ENCODE measurements around the gene ZNF484.
"Not testable (repeated sequence)": the region's sequence is repeated elsewhere in the genome, so short reads cannot be mapped to it uniquely, and the experiment has no call there.

ZNF484 gene

DNA sequence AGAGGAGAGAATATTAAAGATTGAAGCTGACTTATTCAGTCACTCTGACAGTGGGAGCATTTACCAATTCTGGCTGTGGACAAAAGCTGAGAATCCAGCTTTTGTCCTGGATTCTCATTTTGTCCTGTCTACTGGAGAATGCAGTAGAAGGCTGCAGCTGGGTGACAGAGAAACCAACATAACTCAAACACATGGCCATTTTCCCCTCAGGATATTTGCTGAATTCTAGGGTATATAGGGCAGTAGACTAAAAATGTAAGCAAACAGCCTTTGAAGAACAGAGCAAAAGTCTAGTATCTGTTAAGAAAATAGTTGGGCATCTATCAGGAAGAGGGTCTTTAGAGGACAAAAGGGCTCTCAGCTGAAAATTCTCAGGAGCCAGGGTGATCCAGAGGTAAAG is 20.6 kb downstream of the ZNF484 start:
- no peak for DNase-seq

DNA sequence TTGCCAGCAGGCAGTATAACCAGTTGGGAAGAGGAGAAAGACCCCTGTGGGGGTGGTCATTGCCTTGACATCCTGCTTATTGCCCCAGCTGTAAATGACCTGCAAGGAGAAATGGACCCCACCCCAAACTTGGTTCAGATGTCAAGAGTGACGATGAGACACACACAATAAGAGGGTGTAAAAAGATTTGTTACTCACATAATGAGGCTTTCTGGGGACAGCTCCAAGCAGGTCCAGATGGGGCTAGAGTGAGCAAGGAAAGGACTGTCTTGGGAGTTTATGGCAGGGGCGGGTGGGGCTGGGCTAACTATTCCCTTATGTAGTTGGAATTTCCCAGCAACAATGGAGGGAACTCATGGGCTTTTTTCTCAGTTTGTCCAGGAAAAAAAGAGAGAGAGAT is 24.1 kb downstream of the ZNF484 start:
- no peak for DNase-seq

DNA sequence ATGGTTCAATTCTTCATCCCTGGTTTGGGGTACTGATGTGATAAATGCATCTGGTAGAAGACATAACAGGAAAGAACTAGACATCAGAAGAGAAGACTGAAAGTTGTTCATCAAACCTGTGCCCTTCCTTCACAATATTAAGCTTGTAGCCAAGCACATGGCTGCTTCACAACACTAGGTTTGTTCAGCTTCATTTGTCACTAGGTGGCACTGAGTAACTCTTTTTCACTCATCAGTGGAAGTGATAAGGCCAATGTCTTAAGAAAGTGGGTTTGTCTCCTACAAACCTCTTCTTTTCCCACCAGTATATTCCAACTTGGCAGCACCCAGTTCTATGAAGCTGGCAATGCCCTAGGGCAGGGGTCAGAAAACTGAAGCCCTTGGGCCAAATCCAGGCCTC is 26.9 kb downstream of the ZNF484 start:
- no peak for DNase-seq

DNA sequence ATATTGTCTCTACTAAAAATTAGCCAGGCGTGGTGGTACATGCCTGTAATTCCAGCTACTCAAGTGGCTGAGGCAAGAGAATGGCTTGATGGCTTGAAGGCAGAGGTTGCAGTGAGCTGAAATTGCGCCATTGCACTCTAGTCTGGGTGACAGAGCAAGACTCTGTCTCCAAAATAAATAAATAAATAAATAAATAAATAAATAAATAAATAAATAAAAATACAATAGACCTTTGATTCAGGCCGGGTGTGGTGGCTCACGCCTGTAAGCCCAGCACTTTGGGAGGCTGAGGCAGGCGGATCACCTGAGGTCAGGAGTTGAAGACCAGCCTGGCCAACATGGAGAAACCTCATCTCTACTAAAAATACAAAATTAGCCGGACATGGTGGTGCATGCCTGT is 29.1 kb downstream of the ZNF484 start:
- DNase-seq: not testable (repeated sequence)

DNA sequence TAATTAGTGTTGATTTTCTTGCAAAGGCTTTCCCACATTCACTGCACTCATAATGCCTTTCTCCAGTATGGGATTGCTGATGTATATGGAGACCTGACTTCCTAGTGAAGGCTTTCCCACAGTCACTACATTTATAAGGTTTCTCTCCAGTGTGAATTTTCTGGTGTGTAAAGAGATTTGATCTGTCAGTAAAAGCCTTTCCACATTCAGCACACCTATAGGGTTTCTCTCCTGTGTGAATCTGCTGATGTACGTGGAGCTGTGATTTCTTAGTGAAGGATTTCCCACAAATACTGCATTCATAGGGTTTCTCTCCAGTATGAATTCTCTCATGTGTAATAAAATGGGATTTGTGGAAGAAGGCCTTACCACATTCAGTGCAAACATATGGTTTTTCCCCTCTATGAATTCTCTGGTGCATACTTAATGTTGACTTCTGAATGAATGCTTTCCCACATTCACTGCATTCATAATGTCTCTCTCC is 31.1 kb downstream of the ZNF484 start:
- DNase-seq: no peak

DNA sequence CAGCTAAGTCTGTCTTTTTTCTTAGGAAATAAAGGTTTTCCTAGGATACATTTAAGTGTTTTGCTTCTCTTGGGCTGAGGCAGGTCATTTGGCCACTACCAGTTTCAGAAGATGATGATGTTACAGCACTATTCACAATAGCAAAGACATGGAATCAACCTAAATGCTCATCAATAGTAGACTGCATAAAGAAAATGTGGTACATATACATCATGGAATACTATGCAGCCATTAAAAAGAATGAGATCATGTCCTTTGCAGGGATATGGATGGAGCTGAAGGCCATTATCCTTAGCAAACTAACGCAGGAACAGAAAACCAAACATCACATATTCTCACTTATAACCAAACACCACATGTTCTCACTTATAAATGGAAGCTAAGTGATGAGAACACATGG is 39.4 kb downstream of the ZNF484 start:
- DNase-seq: not testable (repeated sequence)

DNA sequence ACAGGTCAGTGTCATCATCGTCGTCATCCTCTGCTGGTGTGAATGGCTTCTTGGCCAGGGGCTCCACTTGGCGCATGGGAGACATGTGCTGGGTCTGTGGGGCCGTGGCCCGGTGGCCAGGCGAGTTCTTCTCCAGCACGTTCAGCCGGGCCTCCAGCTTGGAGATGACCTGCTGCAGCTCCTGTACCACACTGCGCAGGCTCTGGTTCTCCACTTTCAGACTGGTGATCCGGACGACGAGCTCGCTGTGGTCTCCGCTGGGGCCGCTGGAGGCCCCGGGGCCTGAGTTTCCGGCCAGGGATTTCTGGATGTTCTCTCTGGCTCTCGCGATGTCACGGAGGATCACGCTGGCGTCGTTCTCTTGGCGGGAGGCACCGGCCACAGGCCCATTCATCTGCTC is 40.6 kb downstream of the ZNF484 start:
- DNase-seq: no peak

DNA sequence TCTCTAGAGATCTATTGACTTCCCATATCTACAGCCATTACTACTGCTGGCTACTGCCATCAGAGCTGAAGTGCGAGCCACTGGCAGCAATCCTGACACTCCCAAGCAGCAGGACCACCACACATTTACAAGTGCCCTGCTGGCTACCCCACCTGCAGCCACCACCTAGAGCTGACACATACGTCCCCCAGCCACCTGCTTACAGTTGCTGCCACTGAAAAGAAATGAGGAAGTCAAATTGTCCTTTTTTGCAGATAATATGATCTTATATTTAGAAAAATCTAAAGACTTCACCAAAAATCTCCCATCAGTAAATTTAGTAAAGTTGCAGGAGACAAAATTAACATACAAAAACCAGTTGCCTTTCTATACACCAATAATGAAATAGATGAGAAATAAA is 48.4 kb downstream of the ZNF484 start:
- no peak for DNase-seq

DNA sequence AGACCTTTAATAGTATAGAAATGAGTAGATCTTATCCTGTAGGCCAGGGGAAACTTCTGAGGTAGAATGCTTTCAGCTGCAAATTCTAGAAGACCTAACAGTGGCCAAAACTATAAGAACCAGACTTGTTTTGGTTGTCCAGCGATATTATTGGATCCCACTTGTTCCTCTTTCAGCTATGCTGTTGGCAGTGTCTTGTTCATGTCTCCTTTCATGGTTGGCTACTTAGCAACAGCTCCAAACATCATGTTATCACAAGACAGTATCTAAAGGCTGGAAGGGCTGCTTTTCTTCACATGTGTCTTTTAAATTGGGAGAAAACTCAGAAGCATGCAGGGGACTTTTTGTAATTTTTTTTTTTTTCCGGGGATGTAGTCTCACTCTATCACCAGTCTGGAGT is 52.8 kb downstream of the ZNF484 start:
- DNase-seq: not testable (repeated sequence)

DNA sequence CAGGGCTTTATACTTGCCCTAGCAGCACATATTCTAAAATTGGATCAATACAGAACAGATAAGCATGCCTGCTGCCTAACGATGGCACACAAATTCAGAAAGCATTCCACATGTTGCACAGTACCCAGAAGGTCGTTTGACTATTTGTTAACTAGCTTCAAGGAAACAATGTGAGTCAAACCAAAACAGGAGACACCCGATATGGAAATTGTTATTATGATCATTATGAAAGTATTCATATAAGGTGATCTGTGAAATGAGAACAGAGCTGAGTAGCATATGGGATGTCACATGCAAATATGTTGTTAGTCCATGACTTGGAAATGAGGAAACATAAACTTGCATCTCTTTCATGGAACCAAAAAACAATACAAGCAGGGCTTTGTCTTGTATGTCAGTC is 56.9 kb downstream of the ZNF484 start:
- DNase-seq: no peak

DNA sequence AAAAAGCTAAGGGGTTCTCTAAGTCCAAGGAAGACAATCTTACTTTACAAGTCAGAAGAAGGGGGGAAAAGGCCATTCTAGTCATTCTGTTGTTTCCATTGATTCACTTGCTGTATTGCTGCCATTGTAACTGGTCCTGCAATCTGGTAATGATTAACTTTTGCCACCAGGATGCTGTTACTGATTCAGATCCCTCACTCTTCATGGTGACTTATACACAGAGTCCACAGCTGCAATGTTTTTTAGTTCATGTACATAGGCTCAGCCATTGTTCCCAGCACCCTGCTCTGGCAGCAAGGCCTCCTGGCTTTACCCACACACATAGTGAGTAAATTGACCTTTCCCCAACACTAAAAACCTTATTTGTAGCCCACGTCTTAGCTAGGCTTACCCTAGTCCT is 57.9 kb downstream of the ZNF484 start:
- DNase-seq: not testable (repeated sequence)

DNA sequence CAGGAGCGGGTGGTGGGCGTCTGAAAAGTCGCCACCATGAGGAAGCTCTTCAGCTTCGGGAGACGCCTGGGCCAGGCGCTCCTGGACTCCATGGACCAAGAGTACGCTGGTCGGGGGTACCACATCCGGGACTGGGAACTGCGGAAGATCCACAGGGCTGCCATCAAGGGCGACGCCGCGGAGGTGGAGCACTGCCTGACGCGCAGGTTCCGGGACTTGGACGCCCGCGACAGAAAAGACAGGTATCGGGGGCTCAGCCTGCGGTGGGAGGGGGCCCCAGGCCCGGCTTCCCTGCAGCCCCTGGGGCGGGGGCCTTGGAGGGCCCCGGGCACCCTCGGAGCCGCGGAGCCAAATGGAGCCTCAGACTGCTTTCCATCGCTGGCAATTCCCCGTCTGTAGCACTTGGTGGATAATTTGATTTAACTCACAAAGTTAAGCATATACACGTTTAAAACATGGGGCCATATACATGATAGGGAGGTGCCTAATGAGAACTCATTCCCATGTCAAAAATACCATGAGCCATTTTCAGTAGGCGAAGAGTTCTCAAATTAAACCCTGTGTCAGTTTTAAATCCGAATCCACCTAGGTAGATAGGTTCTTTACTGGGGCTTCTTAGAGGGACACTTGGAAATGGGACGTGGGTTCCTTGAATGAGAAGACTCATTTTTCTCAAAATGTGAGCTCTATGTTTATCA is 68.1 kb downstream of the ZNF484 start:
- DNase-seq: not testable (repeated sequence)

DNA sequence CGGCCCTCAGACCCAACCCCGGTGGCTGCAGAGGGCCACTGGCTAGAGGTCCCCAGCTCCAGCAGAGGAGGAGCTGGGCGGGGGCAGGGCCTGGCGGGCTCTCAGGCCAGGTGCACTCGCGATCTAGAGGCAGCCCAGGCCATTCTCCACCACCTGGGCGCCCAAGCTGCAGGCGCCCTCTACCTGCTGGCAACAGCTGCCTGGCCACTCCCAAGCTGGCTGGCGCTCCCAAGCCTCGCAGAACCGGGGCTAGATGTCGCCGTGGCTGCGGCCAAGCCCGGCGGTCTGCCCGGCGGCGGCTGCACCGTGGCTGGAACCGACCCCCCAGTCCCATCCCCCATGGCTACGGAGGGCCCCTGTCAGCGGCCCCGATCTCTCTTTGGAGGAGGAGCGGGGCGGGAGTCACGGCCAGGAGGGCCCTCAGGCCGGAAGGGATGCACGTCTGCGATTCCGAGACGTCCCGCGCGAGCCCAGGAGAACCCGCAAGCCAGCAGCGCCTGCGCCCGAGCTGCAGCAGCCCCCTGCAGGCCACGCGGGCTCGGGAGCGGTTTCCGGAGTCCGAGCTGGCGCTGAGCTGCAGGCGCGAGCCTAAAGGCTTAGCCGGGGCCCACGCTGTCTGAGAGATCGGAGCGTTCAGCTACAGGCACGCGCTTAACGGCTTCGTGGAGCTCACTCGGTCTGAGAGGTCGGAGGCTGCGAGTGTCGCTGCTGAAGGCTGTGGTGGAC is 68.9 kb downstream of the ZNF484 start:
- peak; percentile 16 for DNase-seq

DNA sequence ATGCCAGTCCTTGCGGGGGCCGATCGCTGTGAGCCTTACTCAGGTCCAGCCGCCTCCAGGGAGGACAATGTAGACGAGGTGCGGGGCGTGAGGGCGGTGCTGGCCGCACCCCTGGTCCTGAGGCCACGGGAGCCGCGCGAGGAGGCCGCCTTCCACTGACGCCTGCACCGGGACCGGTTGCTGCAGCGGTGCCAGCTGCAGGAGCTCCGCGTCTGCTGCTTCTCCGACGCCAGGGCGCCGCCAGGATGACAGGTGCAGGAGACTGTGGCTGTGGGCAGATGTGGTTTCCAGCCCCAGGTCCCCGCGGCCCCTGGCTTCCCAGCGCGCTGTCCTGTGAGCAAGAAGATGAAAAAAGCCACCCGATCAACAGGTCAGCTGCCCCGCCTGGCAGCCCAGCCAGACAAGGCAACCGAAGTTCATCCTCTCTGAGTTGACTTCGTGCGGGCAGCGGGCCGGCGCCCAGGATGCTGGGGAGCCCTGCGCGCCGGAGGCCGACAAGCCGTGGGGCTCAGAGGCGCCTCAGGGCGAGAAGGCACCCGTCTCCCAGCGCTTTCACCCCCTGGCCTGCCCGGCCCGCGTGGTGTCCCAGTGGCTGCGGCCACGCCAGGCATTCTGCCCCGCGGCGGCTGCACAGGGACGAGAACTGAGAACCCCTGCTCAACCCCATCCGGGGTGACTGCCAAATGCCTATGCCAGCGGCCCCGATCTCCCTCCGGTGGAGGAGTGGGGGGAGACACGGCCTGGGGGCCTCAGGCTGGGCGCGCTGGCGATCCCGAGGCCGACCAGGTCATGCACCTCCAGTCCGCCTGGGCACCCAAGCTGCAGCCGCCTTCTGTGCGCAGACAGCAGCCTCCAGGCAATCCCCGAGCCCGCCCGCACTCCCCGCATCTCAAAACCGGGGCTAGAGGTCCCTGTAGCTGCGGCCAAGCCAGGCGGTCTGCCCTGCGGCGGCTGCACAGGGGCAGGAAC is 69.8 kb downstream of the ZNF484 start:
- DNase-seq: peak; percentile 18

DNA sequence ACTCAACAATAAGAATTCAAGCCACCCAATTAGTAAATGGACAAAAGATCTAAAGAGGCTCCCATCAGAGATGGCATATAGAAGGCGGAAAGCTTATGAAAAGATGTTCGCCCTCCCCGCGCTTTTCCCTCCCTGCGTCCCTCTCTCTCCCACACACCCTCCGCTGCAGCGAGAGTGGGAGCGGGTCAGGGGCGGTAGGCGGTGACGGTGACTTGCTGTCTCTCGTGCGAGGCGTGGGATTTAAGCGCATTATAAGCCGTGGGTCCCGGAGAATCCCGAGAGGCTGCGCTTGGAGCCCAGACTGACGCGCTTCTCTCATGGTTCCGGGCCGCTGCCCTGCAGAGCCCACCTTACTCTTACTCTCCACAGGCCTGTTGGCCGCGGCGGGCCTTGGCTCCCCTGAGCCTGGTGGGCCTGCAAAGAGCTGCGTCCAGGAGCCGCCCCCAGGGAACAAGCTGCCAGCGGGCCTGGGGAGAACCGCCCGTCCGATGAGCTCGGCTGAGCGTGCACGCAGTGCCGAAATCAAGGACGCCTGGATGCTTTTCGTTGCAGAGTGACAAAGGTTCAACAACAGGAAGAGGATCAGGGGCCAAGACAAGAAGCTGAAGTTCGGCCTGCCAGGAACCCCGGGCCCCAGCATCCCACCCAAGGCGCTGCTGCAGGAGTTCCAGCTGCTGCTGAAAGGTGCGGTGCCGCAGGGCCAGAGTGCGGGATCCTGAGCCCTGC is 70.6 kb downstream of the ZNF484 start:
- no peak for DNase-seq

DNA sequence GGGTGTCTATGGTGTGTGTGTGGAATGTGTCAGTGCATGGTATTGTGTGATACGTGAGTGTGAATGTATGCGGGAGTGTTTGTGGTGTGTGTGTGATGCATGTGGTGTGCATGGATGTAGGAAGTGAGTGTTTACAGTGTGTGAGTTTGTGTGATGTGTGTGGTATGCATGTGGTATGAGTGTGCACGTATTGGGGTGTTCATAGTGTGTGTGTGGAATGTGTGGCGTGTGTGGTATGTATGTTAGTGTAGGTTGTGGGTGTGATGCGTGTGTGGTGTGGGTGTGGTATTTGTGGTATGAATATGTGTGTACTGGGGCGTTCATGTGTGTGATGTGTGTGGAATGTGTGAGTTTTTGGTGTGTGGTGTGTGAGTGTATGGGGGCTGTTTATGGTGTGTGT is 73.1 kb downstream of the ZNF484 start:
- no peak for DNase-seq

DNA sequence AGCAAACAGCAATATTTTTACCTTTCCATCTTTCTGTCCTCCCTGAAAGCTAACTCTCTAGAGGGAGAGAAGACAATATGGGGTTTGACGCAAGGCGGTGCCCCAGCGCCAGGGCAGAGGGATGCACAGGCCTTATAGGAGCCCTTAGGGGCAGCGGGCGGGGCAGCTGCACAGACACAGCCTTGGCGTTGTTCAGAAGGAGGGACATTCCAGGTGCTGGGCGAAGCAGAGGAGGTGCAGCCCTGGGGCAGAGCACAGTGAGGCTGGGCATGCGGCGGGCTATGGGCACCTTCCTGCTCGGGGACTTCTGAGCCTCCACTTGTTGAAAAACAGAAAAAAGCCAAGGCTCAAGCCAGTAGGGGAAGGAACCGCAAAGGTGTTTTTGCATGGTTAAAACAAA is 79.5 kb downstream of the ZNF484 start:
- DNase-seq: no peak

DNA sequence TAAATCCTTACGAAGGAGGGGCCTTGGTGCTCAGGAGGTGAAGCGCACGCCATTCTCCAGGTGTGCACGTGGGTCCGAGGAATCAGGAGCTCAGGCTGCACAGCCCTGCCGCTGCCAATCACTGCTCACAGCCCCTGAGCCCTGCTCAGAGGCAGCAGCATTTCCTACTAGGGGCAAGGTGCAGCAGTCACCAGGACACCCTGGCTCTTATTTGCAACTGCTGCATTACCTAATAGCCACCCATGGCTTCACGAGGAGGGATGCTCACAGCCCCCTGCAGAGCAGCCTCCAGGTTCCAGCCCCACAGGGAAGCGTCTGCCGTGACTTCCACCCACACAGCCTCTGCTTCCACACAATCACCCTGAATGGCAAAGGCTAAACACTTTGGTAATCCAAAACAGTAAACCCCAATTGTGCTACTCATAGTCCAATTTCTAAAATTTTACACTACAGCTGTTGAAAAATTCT is 81.5 kb downstream of the ZNF484 start:
- not testable (repeated sequence) for DNase-seq

DNA sequence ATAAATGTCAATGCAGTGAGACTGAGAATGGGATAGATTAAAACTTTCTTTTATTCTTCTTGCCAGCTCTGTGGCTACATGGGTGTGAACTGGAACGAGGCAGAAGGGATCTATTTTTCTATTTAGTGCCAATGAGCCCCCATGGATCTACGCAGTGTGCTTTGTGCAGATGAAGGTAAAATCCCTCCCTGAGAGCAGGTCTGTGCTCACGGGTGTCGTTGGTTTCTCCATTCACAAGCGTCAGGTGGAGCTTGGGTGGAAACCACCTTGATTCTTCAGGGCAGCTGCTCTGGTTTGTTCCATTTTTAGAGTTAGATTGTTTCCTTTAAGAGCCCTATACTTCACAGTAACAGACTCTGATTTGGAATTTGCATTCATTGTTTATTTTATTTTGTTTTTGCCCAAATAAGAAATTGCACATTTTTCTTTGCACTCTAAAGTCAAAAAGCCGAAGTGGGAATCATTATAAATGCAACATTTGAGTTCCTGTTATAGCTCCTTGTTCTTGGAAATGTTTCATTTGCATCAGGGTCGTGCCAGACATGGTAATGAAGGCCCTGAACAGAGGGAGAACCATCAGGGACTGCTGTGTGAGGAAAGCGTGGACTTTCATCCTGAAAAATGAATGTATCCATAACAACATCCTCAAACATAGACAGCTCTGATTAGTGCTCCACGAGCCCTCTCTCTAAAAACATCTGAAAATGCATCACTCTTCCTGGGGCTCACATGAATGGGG is 82.1 kb downstream of the ZNF484 start:
- no peak for DNase-seq
